Measurements from ENCODE around the gene RNU7-1.
A peak's percentile ranks its signal among the peaks of the same experiment; 100 is the strongest.

Gene RNU7-1

GRCh38 chr12:6966351-6966750, 22.7 kb downstream of the RNU7-1 start:
- DNase-seq, result no peak

DNA sequence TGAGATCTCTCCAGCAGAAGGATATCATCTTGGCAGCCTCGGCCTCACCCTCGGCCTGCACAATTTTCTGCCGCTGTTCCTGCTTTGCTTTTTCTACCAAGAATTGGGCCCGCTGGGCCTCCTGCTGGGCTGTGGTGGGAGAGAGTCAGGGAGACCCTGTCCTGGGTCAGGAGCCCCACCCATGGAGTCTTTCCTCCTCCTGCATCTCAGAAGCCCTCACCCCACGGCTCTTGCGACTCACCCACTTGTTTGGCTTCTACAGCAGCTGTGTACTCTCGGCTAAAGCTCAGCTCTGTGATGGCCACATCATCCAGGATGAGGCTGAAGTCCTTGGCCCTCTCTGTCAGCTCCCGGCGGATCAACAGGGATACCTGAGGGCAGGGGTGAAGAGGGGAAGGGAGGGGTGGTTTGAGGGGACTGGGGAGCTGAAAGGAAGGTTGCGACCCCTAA, 24.1 kb downstream of the RNU7-1 start:
- peak; percentile 24 for DNase-seq

DNA sequence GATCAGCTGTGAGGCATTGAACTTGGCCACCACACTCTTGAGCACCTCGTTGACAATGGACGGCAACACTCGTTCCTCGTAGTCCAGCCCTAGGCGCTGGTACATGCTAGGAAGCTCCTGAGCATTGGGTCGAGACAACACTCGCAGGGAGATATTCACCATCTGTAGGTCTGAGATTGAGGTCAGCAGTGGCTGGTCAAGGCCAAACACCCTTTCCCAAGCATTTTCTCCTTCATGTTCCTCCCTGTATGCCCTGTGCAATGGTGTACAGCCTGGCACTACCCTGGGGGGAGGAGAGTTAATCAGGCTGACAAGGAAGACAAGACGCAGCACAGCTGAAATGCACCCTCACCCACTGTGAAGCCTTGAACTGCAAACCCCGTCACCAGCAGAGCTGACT, 24.8 kb downstream of the RNU7-1 start:
- DNase-seq, result peak; percentile 20

DNA sequence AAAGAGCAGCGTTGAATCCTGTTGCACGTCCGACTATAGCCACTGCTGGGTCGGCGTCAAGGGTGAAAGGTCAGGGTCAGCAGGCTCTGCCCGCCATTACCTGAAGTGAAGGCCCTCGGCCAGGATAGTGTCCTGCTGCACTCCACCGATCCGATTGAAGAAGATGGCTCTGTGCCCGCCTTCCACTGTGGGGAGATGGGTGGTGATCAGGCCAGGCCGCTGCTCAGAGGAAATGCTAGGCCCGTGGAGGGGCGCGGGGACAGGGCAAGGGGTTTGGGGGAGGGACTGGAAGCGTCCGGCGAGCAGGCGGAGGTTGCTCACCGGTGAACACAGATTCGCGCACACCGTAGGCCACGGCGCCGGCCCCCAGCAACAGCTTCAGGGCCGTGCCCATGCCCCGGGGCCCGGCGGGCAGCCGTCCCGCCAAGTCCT, 26.5 kb downstream of the RNU7-1 start:
- DNase-seq, result no peak

DNA sequence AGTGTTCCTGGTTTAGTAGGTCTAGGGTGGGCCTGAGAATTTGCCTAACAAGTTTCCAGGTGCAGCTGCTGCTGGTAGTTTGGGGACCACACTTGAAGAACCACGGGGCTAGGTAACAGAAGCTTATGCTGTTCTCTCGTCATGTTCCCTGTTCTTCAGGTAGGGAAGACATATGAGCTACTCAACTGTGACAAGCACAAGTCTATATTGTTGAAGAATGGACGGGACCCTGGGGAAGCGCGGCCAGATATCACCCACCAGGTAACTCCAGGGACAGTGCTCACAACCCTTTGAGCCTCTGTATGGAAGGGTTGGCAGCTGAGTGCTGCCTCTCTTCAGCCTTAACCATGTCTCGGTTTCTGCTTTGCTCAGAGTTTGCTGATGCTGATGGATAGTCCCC, 30.6 kb downstream of the RNU7-1 start:
- DNase-seq, result no peak

- DNase-seq, result no peak
Observed at GRCh38 chr12:6975297-6976032, 31.8 kb downstream of the RNU7-1 start.

DNA sequence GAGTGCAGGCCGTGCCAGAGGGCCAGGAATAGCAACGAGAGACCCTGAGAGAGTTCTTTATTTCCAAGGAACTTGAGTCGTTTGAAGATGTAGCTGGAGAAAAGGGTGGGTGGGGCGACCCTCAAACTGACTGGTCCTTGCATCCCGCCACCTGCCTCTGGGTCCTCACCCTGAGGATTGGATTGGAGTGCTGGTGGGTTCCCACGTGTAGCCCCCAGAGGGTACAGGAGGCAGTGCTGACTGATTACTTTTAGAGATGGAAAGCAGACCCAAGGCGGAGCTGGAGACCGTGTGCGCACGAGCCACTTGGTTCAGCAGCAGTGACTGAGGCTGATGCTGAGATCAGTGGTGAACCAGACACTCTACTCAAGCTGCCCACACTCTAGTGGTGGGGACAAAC, 34.0 kb downstream of the RNU7-1 start:
- no peak for DNase-seq

DNA sequence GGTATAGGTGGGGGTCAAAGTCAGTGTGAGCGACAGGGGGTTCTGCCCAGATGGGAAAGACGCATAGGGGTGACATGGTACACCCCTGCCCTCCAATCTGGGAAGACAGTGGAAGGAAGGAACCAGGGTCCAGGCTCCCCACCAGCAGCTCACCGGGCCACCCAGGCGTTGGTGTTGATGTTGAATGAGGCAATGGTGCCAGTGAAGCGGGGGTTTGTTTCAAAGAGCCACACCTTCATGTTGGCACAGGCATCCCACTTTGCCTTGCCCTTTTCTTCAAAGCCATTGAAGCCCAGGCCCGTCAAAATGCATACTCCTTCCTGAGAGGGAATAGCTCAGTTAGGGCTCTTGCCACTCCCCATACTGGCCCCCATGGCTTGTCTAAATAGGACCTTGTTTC, 34.6 kb downstream of the RNU7-1 start:
- DNase-seq, result no peak

DNA sequence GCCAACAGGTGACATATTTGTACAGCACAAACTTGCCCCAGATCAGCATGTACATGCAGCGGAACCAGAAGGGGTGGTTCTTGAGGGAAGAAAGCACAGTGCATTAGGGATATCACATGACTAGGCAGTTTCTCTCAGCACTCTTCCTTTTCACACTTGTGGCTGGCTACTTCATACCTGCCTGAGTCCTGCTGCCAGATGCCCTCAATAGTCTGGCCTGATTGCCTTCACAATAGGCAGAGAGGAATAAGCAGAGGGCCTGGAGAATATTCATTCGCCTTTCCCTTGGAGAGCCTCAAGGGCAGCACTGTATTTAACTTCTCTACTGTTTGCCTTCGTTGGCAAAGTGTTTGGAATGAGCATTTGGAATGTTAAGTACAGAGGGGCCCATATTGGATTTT, 35.0 kb downstream of the RNU7-1 start:
- no peak for DNase-seq

- DNase-seq, result no peak
Observed at GRCh38 chr12:6979021-6979420, 35.4 kb downstream of the RNU7-1 start.

- no peak for DNase-seq
Observed at GRCh38 chr12:6979453-6979852, 35.8 kb downstream of the RNU7-1 start.

DNA sequence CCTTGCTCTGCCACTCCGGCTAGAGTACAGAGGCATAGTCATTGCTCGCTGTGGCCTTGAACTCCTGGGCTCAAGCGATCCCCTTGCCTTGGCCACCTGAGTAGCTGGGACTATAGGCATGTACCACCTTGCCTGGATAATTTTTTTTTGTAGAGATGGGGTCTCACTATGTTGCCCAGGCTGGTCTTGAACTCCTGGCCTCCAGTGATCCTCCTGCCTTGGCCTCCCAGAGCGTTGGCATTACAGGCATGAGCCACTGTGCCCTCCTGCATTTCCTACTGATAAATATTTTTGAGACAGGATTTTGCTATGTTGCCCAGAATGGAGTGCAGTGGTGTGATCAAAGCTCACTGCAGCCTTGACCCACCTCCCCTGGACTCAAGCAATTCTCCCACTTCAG, 36.5 kb downstream of the RNU7-1 start:
- DNase-seq, result no peak

- no peak for DNase-seq
Observed at GRCh38 chr12:6980740-6981139, 37.1 kb downstream of the RNU7-1 start.

- no peak for DNase-seq
Observed at GRCh38 chr12:6981152-6982052, 37.8 kb downstream of the RNU7-1 start.

DNA sequence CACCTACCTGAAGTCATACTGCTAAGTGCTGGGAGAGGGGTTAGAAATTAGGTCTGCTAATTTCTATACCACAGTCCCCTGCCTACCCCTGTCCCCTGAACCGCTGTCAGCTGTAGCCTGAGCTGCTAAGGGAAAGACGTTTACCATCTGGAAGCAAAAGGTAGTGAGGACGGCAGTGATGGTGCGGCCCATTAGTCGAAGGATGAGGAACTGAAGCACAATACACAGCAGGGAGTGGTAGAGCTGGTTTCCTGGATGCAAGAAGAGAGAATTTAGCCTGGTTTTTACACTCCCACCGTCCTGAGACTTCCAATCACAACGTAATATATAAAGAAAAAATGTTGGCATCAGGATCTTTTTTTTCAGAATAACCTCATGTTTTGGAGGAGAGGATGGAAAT, 38.9 kb downstream of the RNU7-1 start:
- DNase-seq, result no peak

- no peak for DNase-seq
Observed at GRCh38 chr12:6987956-6988553, 44.4 kb downstream of the RNU7-1 start.
